GM19328 (cell line): ENCODE results near the gene AZU1.
"Not testable (repeated sequence)": the region's sequence is repeated elsewhere in the genome, so short reads cannot be mapped to it uniquely, and the experiment has no call there.

Experiments used
- ATAC-seq: cut with Tn5 transposase; IDR thresholded peaks from one replicate; pipeline ENCODE4 v1.9.1; 2021; ENCODE audit warnings: mild to moderate bottlenecking, moderate library complexity; ENCODE audit not compliant: unreplicated experiment

Gene AZU1

DNA sequence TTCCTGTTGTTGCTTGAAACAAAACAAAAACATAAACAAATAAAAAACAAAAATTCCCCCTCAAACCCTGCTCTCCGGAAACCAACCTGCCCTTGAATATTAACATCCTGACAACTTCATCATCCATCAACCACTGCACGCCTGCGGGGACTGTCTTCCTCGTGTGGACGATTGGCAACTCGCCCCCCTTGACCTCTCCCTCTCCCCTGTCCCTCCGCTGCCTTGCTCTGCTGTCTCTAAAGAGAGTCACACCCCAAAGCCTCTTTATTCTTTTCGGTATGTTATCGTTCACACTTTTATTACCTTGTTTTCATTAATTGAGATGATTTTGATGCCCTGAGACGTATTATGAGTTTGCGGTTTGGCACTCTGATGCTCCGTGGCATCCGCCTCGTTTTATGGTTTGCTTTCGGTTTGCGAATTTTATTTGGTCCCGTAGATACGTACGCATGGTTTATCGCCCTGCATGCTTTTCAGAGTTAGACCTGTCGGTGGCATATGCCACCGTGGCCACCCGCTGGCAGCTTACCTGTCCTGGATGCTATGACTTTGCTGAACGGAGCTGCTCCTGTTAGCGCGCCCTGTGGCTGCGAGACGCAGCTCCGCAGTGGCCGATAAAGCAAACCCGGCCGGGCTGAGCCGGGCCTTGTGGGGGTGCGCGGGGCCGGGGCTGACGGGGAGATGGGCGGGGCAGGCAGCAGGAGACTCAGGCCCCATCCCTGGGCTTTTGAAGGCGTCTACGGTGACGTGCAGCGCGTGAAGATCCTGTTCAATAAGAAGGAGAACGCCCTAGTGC lies 19.8 kb upstream of the AZU1 start:
- no peak for ATAC-seq

DNA sequence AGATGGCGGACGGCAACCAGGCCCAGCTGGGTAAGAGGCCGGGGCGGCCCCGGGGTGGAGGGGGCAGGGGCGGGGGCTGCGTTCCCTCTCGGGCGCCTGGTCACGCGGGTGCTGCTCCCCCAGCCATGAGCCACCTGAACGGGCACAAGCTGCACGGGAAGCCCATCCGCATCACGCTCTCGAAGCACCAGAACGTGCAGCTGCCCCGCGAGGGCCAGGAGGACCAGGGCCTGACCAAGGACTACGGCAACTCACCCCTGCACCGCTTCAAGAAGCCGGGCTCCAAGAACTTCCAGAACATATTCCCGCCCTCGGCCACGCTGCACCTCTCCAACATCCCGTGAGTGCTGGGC lies 19.2 kb upstream of the AZU1 start:
- no peak for ATAC-seq

DNA sequence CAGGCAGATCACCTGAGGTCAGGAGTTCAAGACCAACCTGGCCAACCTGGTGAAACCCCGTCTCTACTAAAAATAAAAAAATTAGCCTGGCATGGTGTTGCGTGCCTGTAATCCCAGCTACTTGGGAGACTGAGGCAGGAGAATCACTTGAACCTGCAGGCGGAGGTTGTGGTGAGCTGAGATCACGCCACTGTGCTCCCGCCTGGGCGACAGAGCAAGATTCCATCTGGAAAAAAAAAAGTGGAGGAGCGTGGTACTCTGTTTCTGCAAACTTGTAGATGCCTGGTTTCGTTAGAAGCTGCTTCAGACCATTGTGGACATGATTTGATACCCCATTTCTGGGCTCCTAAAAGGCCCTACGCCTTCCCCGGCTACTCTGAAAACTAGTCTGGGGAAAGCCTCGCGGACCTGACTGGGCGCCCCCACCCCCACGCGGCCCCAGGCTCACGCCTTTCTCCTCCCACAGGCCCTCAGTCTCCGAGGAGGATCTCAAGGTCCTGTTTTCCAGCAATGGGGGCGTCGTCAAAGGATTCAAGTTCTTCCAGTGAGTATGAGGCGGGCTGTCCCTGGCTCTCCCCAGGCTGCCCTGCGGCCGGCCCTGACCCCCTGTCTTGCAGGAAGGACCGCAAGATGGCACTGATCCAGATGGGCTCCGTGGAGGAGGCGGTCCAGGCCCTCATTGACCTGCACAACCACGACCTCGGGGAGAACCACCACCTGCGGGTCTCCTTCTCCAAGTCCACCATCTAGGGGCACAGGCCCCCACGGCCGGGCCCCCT lies 17.4 kb upstream of the AZU1 start:
- no peak for ATAC-seq

DNA sequence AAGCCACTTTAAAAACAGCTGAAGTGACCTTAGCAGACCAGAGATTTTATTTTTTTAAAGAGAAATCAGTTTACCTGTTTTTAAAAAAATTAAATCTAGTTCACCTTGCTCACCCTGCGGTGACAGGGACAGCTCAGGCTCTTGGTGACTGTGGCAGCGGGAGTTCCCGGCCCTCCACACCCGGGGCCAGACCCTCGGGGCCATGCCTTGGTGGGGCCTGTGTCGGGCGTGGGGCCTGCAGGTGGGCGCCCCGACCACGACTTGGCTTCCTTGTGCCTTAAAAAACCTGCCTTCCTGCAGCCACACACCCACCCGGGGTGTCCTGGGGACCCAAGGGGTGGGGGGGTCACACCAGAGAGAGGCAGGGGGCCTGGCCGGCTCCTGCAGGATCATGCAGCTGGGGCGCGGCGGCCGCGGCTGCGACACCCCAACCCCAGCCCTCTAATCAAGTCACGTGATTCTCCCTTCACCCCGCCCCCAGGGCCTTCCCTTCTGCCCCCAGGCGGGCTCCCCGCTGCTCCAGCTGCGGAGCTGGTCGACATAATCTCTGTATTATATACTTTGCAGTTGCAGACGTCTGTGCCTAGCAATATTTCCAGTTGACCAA lies 16.7 kb upstream of the AZU1 start:
- ATAC-seq, result no peak

DNA sequence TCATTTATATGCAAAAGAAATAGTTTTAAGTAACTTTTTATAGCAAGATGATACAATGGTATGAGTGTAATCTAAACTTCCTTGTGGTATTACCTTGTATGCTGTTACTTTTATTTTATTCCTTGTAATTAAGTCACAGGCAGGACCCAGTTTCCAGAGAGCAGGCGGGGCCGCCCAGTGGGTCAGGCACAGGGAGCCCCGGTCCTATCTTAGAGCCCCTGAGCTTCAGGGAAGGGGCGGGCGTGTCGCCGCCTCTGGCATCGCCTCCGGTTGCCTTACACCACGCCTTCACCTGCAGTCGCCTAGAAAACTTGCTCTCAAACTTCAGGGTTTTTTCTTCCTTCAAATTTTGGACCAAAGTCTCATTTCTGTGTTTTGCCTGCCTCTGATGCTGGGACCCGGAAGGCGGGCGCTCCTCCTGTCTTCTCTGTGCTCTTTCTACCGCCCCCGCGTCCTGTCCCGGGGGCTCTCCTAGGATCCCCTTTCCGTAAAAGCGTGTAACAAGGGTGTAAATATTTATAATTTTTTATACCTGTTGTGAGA lies 16.1 kb upstream of the AZU1 start:
- no peak for ATAC-seq

GRCh38 chr19:812049-812746 lies 15.4 kb upstream of the AZU1 start:
- no peak for ATAC-seq

- no peak for ATAC-seq
Measured at GRCh38 chr19:812747-813218, 14.9 kb upstream of the AZU1 start.

GRCh38 chr19:813219-814151 lies 14.2 kb upstream of the AZU1 start:
- no peak for ATAC-seq

DNA sequence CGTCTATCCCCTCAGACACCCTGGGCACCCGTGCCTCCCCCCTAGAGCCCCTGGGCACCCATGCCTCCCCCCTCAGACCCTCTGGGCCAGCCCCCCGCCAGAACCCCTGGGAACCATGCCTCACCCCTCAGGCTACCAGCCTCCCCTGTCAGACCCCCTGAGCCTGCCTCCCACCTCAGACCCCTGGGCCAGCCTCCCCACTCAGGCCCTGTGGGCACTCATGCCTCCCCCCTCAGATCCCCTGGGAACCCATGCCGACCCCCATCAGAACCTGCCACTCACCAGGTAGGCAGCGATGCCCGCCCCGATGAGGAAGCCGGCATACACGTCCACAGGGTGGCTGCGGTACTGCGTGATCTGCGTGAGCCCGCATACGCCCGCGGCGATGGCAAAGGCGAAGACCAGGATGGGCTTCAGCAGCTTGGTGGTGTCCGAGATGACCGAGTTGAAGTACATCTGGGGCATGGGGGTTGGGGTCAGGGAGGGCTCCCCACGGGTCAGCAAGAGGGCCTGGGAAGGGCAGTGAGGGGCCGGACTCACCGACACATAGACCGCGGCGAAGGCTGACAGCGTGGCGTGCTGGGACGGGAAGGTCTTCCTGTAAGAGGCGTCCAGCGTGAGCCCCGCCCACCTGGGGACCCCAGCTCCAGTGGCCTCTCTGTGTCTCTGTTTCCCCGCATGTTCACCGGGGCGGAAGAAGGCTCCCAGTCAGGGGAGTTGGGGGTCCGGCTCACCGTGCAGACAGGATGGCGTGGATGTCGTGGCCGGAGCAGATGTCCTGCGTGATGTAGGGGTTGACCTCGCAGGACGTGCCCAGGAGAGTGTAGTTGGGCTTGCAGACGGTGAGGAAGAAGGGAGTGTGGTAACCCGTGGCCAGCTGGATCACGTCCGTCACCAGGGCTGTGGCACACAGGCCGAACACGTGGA lies 13.2 kb upstream of the AZU1 start:
- no peak for ATAC-seq

- ATAC-seq, result no peak
Measured at GRCh38 chr19:815079-815774, 12.4 kb upstream of the AZU1 start.

DNA sequence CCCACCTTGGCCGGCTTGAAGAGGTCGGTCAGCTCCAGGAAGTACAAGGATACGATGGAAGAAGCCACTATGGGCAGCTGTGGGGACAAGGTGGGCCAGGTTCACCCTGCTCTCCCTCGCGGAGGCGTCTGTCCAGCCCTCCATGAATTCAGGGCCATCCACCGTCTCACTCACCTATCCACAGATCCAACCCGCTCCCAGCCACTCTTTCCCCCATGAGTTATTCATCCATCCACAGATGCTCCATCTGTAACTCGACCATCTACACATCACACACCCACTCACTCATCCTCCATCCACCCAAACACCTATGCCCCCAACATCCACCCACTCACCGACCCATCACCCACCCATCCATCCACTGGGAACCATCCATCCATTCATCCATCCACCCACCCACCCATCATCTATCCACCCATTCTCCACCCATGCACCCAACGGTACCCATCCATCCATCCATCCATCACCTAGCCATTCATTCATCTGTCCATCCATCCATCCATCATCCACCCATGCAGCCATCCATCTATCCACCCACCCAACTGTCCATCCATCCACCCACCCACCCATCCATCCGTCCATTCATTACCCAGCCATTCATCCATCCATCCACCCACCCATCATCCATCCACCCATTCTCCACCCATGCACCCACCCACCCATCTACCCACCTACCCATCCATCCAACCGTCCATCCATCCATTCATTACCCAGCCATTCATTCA lies 11.7 kb upstream of the AZU1 start:
- ATAC-seq, result no peak

GRCh38 chr19:816500-816857 lies 11.2 kb upstream of the AZU1 start:
- ATAC-seq, result no peak

DNA sequence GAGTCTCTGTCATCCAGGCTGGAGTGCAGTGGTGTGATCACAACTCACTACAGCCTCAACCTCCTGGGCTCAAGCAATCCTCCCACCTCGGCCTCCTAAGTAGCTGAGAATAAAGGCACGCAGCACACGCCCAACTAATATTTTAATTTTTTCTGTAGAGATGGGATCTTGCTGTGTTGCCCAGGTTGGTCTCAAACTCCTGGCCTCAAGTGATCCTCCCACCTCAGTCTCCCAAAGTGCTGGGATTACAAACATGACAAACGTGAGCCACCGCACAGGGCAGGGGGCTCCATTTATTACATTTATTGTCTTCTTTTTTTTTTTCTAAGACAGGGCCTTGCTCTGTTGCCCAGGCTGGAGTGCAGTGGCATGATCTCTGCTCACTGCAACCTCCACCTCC lies 7.4 kb upstream of the AZU1 start:
- not testable (repeated sequence) for ATAC-seq

DNA sequence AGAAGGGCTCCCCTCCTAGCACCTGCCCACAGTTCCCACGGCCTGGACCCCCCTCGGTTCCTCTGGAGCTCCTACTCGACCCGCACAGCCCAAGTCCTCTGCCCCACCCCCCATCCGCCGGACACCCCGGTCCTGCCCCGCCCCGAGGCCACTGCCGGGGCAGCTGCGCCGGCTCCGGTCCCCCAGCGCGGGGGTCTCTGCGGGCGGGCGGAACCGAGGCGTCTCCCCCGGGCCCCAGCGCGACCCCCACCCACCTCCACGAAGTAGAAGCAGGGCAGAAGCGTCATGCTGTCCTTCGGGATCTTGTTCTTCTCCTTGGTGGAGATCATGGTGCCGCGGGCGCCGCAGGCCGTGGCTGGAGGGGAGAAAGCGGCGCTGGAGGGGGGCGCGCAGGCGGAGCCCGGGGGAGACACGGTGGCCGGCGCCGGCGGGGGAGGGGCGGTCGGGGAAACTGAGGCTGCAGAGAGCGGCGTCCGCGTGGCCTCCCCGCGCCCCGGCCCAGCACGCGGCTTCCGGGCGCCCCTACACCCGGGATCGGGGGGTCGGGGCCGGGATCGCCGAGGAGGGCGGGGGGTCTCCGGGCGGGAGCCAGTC lies 6.3 kb upstream of the AZU1 start:
- no peak for ATAC-seq

DNA sequence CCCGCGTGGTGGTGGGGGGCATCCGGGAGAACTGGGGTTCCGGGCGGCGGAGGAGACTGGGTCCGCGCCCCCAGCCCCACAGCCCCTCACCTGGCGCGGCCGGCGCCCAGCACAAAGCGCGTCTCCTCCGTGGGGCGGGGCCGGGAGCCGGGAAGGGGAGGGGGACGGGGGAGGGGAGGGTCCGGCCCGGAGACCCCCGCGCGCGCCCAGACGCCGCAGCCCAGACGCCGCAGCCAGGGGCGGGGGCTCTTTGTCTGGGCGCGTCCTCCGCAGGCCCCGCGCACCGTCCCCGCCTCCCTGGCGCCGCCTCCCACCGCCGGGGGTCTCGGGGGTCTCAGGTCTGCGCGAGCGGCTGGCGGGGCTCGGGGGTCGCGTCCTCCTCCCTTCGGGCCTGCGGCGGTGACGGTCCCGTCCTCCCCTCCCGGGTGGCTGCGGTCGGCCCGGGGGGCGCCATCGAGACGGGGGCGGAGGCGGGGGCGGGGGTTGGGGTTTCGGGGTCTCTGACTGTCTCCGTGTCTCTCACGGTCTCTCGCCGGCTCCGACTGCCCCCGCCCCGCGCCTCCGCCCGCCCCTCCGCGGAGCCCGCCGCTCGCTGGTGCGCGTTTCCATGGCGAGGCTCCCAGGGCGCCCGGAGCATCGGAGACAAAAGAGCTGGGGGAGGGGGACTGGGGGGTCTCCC lies 5.7 kb upstream of the AZU1 start, which contains the start of gene PLPPR3:
Gene PLPPR3 (minus strand): TSS at position 131 of the 679 bp plus-strand sequence. CDS start 396 bp downstream, outside the sequence.
- no peak for ATAC-seq

GRCh38 chr19:823565-824121 lies 4.0 kb upstream of the AZU1 start:
- no peak for ATAC-seq
